Ishikawa (cell line): ENCODE results near the gene PRPF40A.

Experiments used
- CEBPB ChIP-seq: IDR thresholded peaks from 2 replicates; pipeline ENCODE4 v1.6.1; 2012
- CREB1 ChIP-seq: IDR thresholded peaks from 2 replicates; pipeline ENCODE4 v1.6.1; 2012; ENCODE audit warnings: low read depth
- EGR1 ChIP-seq: IDR thresholded peaks from 2 replicates; pipeline ENCODE4 v1.6.1; 2012
- EP300 ChIP-seq: IDR thresholded peaks from 2 replicates; pipeline ENCODE4 v1.6.1; 2012; ENCODE audit warnings: borderline replicate concordance
- FOXM1 ChIP-seq: IDR thresholded peaks from 2 replicates; pipeline ENCODE4 v1.6.1; 2012; ENCODE audit warnings: low read depth, borderline replicate concordance
- MAX ChIP-seq: IDR thresholded peaks from 2 replicates; pipeline ENCODE4 v1.6.1; 2012
- NFIC ChIP-seq: IDR thresholded peaks from 2 replicates; pipeline ENCODE4 v1.6.1; 2012
- RAD21 ChIP-seq: IDR thresholded peaks from 2 replicates; pipeline ENCODE4 v1.6.1; 2012; ENCODE audit warnings: low read depth
- REST ChIP-seq: IDR thresholded peaks from 2 replicates; pipeline ENCODE4 v1.6.1; 2012; ENCODE audit warnings: low read depth, mild to moderate bottlenecking
- TAF1 ChIP-seq: IDR thresholded peaks from 2 replicates; pipeline ENCODE4 v1.6.1; 2012; ENCODE audit warnings: low read depth, mild to moderate bottlenecking
- USF1 ChIP-seq: IDR thresholded peaks from 2 replicates; pipeline ENCODE4 v1.6.1; 2012
- YY1 ChIP-seq: IDR thresholded peaks from 2 replicates; pipeline ENCODE4 v1.6.1; 2012; ENCODE audit warnings: low read depth
- ZBTB7A ChIP-seq: IDR thresholded peaks from 2 replicates; pipeline ENCODE4 v1.6.1; 2012; ENCODE audit warnings: low read depth

GRCh38 chr2:152762202-152762601, 44.9 kb upstream of the PRPF40A start:
- TF ChIP-seq TAF1, result no peak
- no peak for TF ChIP-seq CREB1
- no peak for TF ChIP-seq REST
- TF ChIP-seq EP300, result no peak
- no peak for TF ChIP-seq EGR1
- TF ChIP-seq NFIC, result no peak
- no peak for TF ChIP-seq YY1
- no peak for TF ChIP-seq MAX
- TF ChIP-seq USF1, result no peak
- TF ChIP-seq RAD21, result no peak
- no peak for TF ChIP-seq CEBPB
- TF ChIP-seq FOXM1, result no peak
- TF ChIP-seq ZBTB7A, result no peak
